Panc1 (cell line): ENCODE results near the gene FHAD1. TPM values are rescaled to one million over a fixed set of nuclear protein-coding genes. Genes with fewer than 3 reads are reported as not detected.

Experiments used
- ATAC-seq: fragments of 200-7000 bp; cut with Tn5 transposase; 2 replicates; pipeline ENCODE4 v1.9.1; 2020; ENCODE audit warnings: mild to moderate bottlenecking, moderate library complexity
- BruUV-seq: library from RNA; stranded (reverse); fragments of 400-500 nt; replicated peaks from 2 replicates; lab custom pipeline; 2021; lab: Mats Ljungman, UMichigan
- CTCF ChIA-PET: fragments of 300-600 bp; sonication (Branson Sonifier 250); formaldehyde crosslinking; loops from one replicate; lab custom pipeline; 2022; ENCODE audit warnings: antibody characterized with exemption; lab: Charles Lee
- POLR2A ChIA-PET: fragments of 300-600 bp; sonication (Branson Sonifier 250); formaldehyde crosslinking; loops from one replicate; lab custom pipeline; 2022; ENCODE audit warnings: antibody characterized with exemption; lab: Charles Lee
- DNase-seq: peaks from one replicate; pipeline ENCODE4 v3.0.0-alpha.2; 2010; ENCODE audit warnings: low read depth, low spot score
- H3K27ac ChIP-seq: 2 replicates; pipeline ENCODE4 v1.5.1; 2011; ENCODE audit warnings: mild to moderate bottlenecking, low read length, inconsistent platforms
- H3K27me3 ChIP-seq: fragments of 200-500 bp; sonication (Bioruptor generic); 2 replicates; pipeline ENCODE4 v1.6.0; 2014; ENCODE audit warnings: low read length, inconsistent platforms; ENCODE audit not compliant: control insufficient read depth, insufficient read depth
- H3K36me3 ChIP-seq: fragments of 200-500 bp; sonication (Bioruptor generic); 2 replicates; pipeline ENCODE4 v1.5.1; 2014; ENCODE audit warnings: inconsistent platforms, mild to moderate bottlenecking, low read length, moderate library complexity; ENCODE audit not compliant: control insufficient read depth, insufficient read depth
- H3K4me1 ChIP-seq: 2 replicates; pipeline ENCODE4 v1.5.1; 2011; ENCODE audit warnings: inconsistent platforms, mild to moderate bottlenecking, low read length, moderate library complexity; ENCODE audit not compliant: control insufficient read depth, insufficient read depth
- H3K4me3 ChIP-seq, 2 experiments: 2 replicates each; pipeline ENCODE4 v1.5.1; 2011 to 2012; ENCODE audit warnings: low read depth in 2 of 2, low read length in 2 of 2, mild to moderate bottlenecking in 2 of 2, inconsistent platforms in 1 of 2, moderate library complexity in 1 of 2
- H3K9me3 ChIP-seq: fragments of 200-500 bp; sonication (Bioruptor generic); 2 replicates; pipeline ENCODE4 v1.5.1; 2014; ENCODE audit warnings: low read depth, mild to moderate bottlenecking, inconsistent platforms, low read length, moderate library complexity; ENCODE audit not compliant: control insufficient read depth, insufficient read depth
- CTCF ChIP-seq: fragments of 450-650 bp; IDR thresholded peaks from 2 replicates; pipeline ENCODE4 v1.5.1; 2017; ENCODE audit warnings: mild to moderate bottlenecking
- POLR2AphosphoS5 ChIP-seq: IDR thresholded peaks from 2 replicates; pipeline ENCODE4 v1.6.1; 2012; ENCODE audit warnings: mild to moderate bottlenecking, low read depth, low read length, moderate library complexity
- REST ChIP-seq, 2 experiments: IDR thresholded peaks; 2 replicates each; pipeline ENCODE4 v1.6.1; 2011 to 2012; ENCODE audit warnings: low read depth in 2 of 2, control low read depth in 1 of 2, low read length in 1 of 2, mild to moderate bottlenecking in 1 of 2, moderate library complexity in 1 of 2; ENCODE audit not compliant: insufficient read depth in 1 of 2
- SIN3A ChIP-seq: IDR thresholded peaks from 2 replicates; pipeline ENCODE4 v1.6.1; 2012; ENCODE audit warnings: low read depth, mild to moderate bottlenecking, low read length, moderate library complexity, borderline replicate concordance; ENCODE audit not compliant: insufficient read depth
- TCF7L2 ChIP-seq: IDR thresholded peaks from 2 replicates; pipeline ENCODE4 v1.6.1; 2011; ENCODE audit warnings: mild to moderate bottlenecking, low read depth, low read length, inconsistent platforms
- in situ Hi-C: cut with HindIII; loops from 2 replicates; pipeline ENCODE4 v1.10.0; 2016; ENCODE audit warnings: low sequenced_read_pairs, low pct_unique_long_range_greater_than_20kb
- intact Hi-C: fragments of 100-400 bp; cut with micrococcal nuclease; formaldehyde crosslinking; loops from one replicate; pipeline ENCODE4 v1.10.0; 2022; ENCODE audit not compliant: unreplicated experiment
- total RNA-seq: library from RNA; stranded (reverse); gene quantifications from one replicate; pipeline ENCODE4 v1.2.1, GENCODE V29; 2021; ENCODE audit not compliant: unreplicated experiment

Gene FHAD1
- total RNA-seq, 1 experiment from 2014 or later, result 0.23 TPM

GRCh38 chr1:15440357-15440756 lies 193.3 kb downstream of the FHAD1 start:
- DNase-seq (no peak), ATAC-seq (no peak)
- intact Hi-C loops (no loop called here), in situ Hi-C loops (no loop called here)
- BruUV-seq, result no TSS peak
- CTCF ChIA-PET, result no interaction called here
- TF ChIP-seq TCF7L2 (no peak), SIN3A (no peak), REST (IDR thresholded peaks at IDR 0.05; ENCODE audit: insufficient read depth in 1 of 2, low read depth in 2 of 2, low read length in 1 of 2) (no peak), CTCF (no peak), POLR2AphosphoS5 (no peak)
- no peaks in the 10 kb centered on the region for H3K4me1 ChIP-seq
- H3K36me3 ChIP-seq, result no peaks in the 10 kb centered on the region
- H3K9me3 ChIP-seq, result no peaks in the 10 kb centered on the region
- H3K27ac ChIP-seq, result no peak overlapping the region
- H3K27me3 ChIP-seq, result no peaks in the 10 kb centered on the region
- no peak overlapping the region for H3K4me3 ChIP-seq
- POLR2A ChIA-PET, result no interaction called here

GRCh38 chr1:15441247-15441646 lies 194.2 kb downstream of the FHAD1 start:
- TF ChIP-seq REST (IDR thresholded peaks at IDR 0.05; ENCODE audit: insufficient read depth in 1 of 2, low read depth in 2 of 2, low read length in 1 of 2), result no peak
- no peak for TF ChIP-seq CTCF
- TF ChIP-seq SIN3A, result no peak
- TF ChIP-seq POLR2AphosphoS5, result no peak
- no peak for TF ChIP-seq TCF7L2
- ATAC-seq (no peak), DNase-seq (no peak)
- no peaks in the 10 kb centered on the region for H3K9me3 ChIP-seq
- no peak overlapping the region for H3K27ac ChIP-seq
- POLR2A ChIA-PET, result no interaction called here
- no peak overlapping the region for H3K4me3 ChIP-seq
- no peaks in the 10 kb centered on the region for H3K27me3 ChIP-seq
- no TSS peak for BruUV-seq
- intact Hi-C loops, result no loop called here
- no peaks in the 10 kb centered on the region for H3K36me3 ChIP-seq
- CTCF ChIA-PET, result no interaction called here
- in situ Hi-C loops, result no loop called here
- H3K4me1 ChIP-seq, result no peaks in the 10 kb centered on the region
